HG03039 (cell line): ENCODE measurements around the gene CLEC18A.
"Not testable (repeated sequence)": the region's sequence is repeated elsewhere in the genome, so short reads cannot be mapped to it uniquely, and the experiment has no call there.

ENCODE experiments used
- ATAC-seq: cut with Tn5 transposase; IDR thresholded peaks from one replicate; pipeline ENCODE4 v1.9.1; 2021; ENCODE audit warnings: mild to moderate bottlenecking, moderate library complexity; ENCODE audit not compliant: unreplicated experiment

CLEC18A gene

GRCh38 chr16:69930117-69930776, 20.9 kb upstream of the CLEC18A start:
- ATAC-seq: no peak

GRCh38 chr16:69931631-69932030, 19.5 kb upstream of the CLEC18A start:
- ATAC-seq: no peak

- ATAC-seq: no peak
Observed at GRCh38 chr16:69932228-69932627, 18.9 kb upstream of the CLEC18A start.

GRCh38 chr16:69932691-69933392, 18.3 kb upstream of the CLEC18A start:
- ATAC-seq: no peak

GRCh38 chr16:69934044-69934443, 17.1 kb upstream of the CLEC18A start:
- no peak for ATAC-seq

- no peak for ATAC-seq
Observed at GRCh38 chr16:69934751-69935150, 16.4 kb upstream of the CLEC18A start.

GRCh38 chr16:69935278-69935711, 15.8 kb upstream of the CLEC18A start:
- ATAC-seq: no peak

GRCh38 chr16:69935740-69936139, 15.4 kb upstream of the CLEC18A start:
- ATAC-seq: no peak

GRCh38 chr16:69936252-69936651, 14.9 kb upstream of the CLEC18A start:
- ATAC-seq: no peak

GRCh38 chr16:69936751-69937211, 14.4 kb upstream of the CLEC18A start:
- ATAC-seq: no peak

GRCh38 chr16:69937465-69937951, 13.6 kb upstream of the CLEC18A start:
- no peak for ATAC-seq

- no peak for ATAC-seq
Observed at GRCh38 chr16:69938981-69939820, 11.9 kb upstream of the CLEC18A start.

- no peak for ATAC-seq
Observed at GRCh38 chr16:69939821-69940585, 11.1 kb upstream of the CLEC18A start.

GRCh38 chr16:69940676-69941075, 10.5 kb upstream of the CLEC18A start:
- ATAC-seq: no peak

- ATAC-seq: no peak
Observed at GRCh38 chr16:69941251-69942098, 9.7 kb upstream of the CLEC18A start.

- no peak for ATAC-seq
Observed at GRCh38 chr16:69942099-69942491, 9.0 kb upstream of the CLEC18A start.

- no peak for ATAC-seq
Observed at GRCh38 chr16:69942627-69943170, 8.4 kb upstream of the CLEC18A start.

- ATAC-seq: not testable (repeated sequence)
Observed at GRCh38 chr16:69943241-69944036, 7.7 kb upstream of the CLEC18A start.

- not testable (repeated sequence) for ATAC-seq
Observed at GRCh38 chr16:69950411-69950810, 723 bp upstream of the CLEC18A start.
